GM06990 (cell line): ENCODE measurements around the gene MRPL58.

Source experiments
- DNase-seq: peaks from one replicate; pipeline ENCODE4 v3.0.0-alpha.2; 2011; ENCODE audit not compliant: insufficient read length; ENCODE audit errors: extremely low read depth
- H3K27me3 ChIP-seq: replicated peaks from 2 replicates; pipeline ENCODE4 v1.6.0; 2011; ENCODE audit warnings: low read length; ENCODE audit not compliant: control insufficient read depth, insufficient read depth
- H3K36me3 ChIP-seq: 2 replicates; pipeline ENCODE4 v1.5.1; 2011; ENCODE audit warnings: low read length; ENCODE audit not compliant: control insufficient read depth, insufficient read depth
- H3K4me3 ChIP-seq: replicated peaks from 2 replicates; pipeline ENCODE4 v1.5.1; 2011; ENCODE audit warnings: low read depth, mild to moderate bottlenecking, control low read depth, low read length
- TF ChIP-seq, protein P1 (sequence below): IDR thresholded peaks from 2 replicates; pipeline ENCODE4 v1.5.1; 2011; ENCODE audit warnings: low read length, control low read depth, mild to moderate bottlenecking, inconsistent platforms; ENCODE audit not compliant: insufficient read depth, poor library complexity, severe bottlenecking

MRPL58 gene

DNA sequence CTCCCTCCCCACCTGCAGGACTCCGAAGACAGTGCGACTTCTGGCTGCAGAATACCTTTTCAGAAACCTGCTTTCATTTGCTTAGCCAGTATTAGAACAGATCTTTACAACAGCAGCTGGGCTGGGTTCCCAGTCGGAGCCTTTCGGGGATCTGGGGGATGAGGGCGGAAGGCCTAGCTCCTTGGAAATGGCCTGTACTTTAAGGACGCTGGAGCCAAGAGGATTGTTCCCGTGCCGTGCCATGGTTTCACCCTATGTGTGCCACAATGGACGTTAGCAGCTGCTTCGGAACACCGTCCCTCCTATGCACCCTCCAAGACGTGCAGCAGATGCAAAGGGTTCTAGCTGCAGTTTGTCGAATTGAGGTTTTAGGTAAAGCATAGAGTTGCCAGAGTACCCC, 50.7 kb downstream of the MRPL58 start:
- no peak overlapping the region for H3K4me3 ChIP-seq

DNA sequence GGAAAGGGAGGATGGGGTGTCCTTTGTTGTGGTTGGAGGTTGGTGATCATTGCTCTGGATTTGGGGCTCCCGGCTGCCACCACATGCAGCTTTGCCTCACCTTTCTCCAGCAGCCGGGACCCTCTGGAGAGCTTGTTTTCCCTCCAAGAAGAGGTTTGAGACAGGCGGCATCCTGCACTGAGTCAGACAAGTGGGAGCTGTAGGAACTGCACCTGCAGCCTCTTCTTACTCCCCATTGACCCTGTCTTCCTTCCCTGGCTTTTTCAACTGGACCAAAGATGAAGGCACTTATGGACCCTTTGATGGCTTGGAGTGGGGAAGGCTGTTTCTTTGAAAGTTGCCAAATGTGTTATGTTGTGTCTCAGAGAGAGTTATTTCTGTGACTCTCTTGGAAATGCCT, 51.2 kb downstream of the MRPL58 start:
- H3K4me3 ChIP-seq = no peak overlapping the region
- no peak for DNase-seq
- TF ChIP-seq, protein P1, sequence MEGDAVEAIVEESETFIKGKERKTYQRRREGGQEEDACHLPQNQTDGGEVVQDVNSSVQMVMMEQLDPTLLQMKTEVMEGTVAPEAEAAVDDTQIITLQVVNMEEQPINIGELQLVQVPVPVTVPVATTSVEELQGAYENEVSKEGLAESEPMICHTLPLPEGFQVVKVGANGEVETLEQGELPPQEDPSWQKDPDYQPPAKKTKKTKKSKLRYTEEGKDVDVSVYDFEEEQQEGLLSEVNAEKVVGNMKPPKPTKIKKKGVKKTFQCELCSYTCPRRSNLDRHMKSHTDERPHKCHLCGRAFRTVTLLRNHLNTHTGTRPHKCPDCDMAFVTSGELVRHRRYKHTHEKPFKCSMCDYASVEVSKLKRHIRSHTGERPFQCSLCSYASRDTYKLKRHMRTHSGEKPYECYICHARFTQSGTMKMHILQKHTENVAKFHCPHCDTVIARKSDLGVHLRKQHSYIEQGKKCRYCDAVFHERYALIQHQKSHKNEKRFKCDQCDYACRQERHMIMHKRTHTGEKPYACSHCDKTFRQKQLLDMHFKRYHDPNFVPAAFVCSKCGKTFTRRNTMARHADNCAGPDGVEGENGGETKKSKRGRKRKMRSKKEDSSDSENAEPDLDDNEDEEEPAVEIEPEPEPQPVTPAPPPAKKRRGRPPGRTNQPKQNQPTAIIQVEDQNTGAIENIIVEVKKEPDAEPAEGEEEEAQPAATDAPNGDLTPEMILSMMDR = no peak
- no peaks in the 10 kb centered on the region for H3K27me3 ChIP-seq
- H3K36me3 ChIP-seq = peaks cover 16% of the 10 kb centered on the region

More for the DNA sequence above, 50.7 kb downstream of the MRPL58 start:
- TF ChIP-seq, protein P1 = no peak
- no peaks in the 10 kb centered on the region for H3K27me3 ChIP-seq
- no peak for DNase-seq
- H3K36me3 ChIP-seq = peaks cover 16% of the 10 kb centered on the region

DNA sequence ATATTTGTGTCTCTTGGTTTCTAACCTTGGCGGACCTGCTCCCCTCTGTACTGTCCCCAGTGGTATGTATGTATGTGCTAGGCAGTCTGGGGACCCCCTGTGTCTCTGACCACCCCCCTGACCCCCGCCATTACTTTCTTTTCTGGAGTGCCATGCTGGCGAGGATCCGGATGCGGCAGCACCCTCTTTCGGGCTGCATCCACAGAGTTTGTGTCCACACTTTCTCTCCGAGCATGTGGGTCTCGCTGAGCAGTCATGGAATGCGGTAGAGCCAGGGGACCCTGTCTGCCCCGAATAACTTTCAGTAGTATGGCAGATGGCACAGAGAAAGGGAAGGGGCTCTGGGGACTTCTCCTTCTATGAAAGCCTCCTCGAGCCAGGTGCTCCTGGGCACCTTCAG, 51.6 kb downstream of the MRPL58 start:
- TF ChIP-seq, protein P1 = no peak
- H3K36me3 ChIP-seq = peaks cover 16% of the 10 kb centered on the region
- no peaks in the 10 kb centered on the region for H3K27me3 ChIP-seq
- DNase-seq = no peak
- no peak overlapping the region for H3K4me3 ChIP-seq

DNA sequence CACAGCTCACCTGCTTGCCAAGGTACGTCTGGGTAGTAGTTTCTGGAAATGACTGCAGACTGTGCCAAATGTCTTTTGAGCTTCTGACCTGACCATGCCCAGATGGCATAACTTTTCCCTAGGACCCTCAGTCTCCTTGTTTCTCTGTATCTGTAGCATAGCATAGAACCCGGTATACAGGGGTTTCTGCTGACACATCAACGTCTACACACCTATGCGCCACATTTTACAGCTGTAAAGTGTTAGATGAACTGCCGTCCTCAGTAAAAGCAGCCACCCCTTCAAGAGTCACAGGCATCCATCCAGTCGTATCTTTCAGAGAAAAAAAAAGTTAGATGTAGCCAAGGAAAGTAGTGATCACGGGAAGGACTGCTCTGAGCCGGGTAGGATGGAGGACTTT, 52.0 kb downstream of the MRPL58 start:
- Histone ChIP-seq H3K4me3 (no peak overlapping the region), H3K36me3 (peaks cover 16% of the 10 kb centered on the region), H3K27me3 (no peaks in the 10 kb centered on the region)
- TF ChIP-seq, protein P1 = no peak
- no peak for DNase-seq

DNA sequence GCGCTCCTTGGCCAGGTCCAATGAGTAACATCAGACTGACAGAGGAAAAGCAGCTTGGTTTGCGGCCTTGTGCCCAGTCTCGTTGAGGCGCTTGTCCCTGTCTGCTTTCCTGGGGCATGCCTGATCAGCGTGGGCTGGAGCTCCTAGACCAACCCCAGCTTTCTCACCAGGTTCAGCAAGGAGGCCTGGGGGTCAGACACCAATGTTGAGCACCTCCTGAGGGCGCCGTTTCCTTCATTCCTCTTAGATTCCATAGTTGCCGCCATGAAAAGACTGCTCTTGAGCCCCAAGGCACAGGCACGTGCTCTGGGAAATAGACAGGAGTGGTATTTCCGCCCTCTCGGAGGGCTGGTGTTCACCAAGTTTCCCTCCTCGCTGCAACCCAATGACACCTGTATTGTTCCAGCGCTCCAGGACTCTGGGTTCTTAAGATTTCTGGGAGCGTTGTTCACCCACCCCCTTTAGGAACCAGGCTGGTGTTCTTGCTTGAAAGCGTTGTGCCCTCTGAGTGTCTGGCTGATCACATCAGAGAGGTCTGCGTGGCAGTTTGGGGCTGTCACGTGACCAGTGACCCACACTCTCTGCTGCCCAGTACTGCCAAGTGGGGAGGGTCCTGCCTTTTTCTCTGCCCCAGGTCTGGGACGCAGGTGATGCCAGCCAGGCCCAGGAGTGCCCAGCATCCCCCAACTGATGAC, 52.5 kb downstream of the MRPL58 start:
- TF ChIP-seq, protein P1 = no peak
- no peak for DNase-seq
- H3K27me3 ChIP-seq = no peaks in the 10 kb centered on the region
- H3K36me3 ChIP-seq = peaks cover 11% of the 10 kb centered on the region
- H3K4me3 ChIP-seq = no peak overlapping the region
